H1 (cell line): Measurements from ENCODE around the gene CDYL. TPM values are rescaled to one million over a fixed set of nuclear protein-coding genes. Genes with fewer than 3 reads are reported as not detected.
"Not testable (repeated sequence)": the region's sequence is repeated elsewhere in the genome, so short reads cannot be mapped to it uniquely, and the experiment has no call there.

Source experiments
- CTCF ChIA-PET: fragments of 300-600 bp; sonication (Branson Sonifier 250); formaldehyde crosslinking; loops from one replicate; lab custom pipeline; 2021; ENCODE audit not compliant: partially characterized antibody; lab: Charles Lee
- POLR2A ChIA-PET: fragments of 300-600 bp; sonication (Branson Sonifier 250); formaldehyde crosslinking; loops from one replicate; lab custom pipeline; 2021; ENCODE audit warnings: inconsistent platforms; ENCODE audit not compliant: partially characterized antibody; lab: Charles Lee
- DNase-seq, 2 experiments: peaks; one replicate each; pipeline versions ENCODE4 v3.0.0 to v3.0.0-alpha.2; 2010 to 2022; ENCODE audit warnings: low spot score in 2 of 2, low read depth in 1 of 2, mixed read lengths in 1 of 2
- FAIRE-seq: peaks from 2 replicates; lab custom pipeline; 2011; peaks lifted over from hg19 to GRCh38; lab: Jason Lieb, UNC
- H2AFZ ChIP-seq: 2 replicates; pipeline ENCODE4 v1.8.1; 2012; ENCODE audit warnings: low read length, inconsistent platforms
- H2AK5ac ChIP-seq: 2 replicates; pipeline ENCODE4 v1.6.1; 2013; ENCODE audit warnings: low read depth, low read length
- H2BK120ac ChIP-seq: replicated peaks from 2 replicates; pipeline ENCODE3; 2013; ENCODE audit warnings: low read depth, low read length, inconsistent platforms
- H2BK12ac ChIP-seq: 2 replicates; pipeline ENCODE4 v1.6.1; 2013; ENCODE audit warnings: low read depth, low read length
- H2BK15ac ChIP-seq: 2 replicates; pipeline ENCODE4 v1.6.1; 2013; ENCODE audit warnings: low read length
- H2BK20ac ChIP-seq: 2 replicates; pipeline ENCODE4 v1.6.1; 2013; ENCODE audit warnings: low read length
- H2BK5ac ChIP-seq: 2 replicates; pipeline ENCODE4 v1.6.1; 2013; ENCODE audit warnings: low read depth, low read length
- H3K14ac ChIP-seq: 2 replicates; pipeline ENCODE4 v1.6.1; 2013; ENCODE audit warnings: inconsistent platforms; ENCODE audit not compliant: insufficient read length
- H3K18ac ChIP-seq: 2 replicates; pipeline ENCODE4 v1.6.1; 2013; ENCODE audit warnings: low read length; ENCODE audit errors: extremely low read depth
- H3K23ac ChIP-seq: 2 replicates; pipeline ENCODE4 v1.6.1; 2013; ENCODE audit warnings: inconsistent platforms; ENCODE audit not compliant: insufficient read length
- H3K23me2 ChIP-seq: 2 replicates; pipeline ENCODE4 v1.6.1; 2013; ENCODE audit warnings: low read depth, low read length
- H3K27ac ChIP-seq: 2 replicates; pipeline ENCODE4 v1.6.1; 2011; ENCODE audit warnings: low read depth, low read length, inconsistent platforms
- H3K27me3 ChIP-seq, 4 experiments: replicated peaks in 1 of 4; 1 replicate in 1 of 4; 2 replicates in 3 of 4; pipeline versions ENCODE4 v1.6.1 to v1.8.1; 2011 to 2013; ENCODE audit warnings: low read length in 3 of 4, mild to moderate bottlenecking in 3 of 4, inconsistent platforms in 2 of 4, mixed read lengths in 2 of 4, moderate library complexity in 1 of 4; ENCODE audit not compliant: control insufficient read depth in 3 of 4, insufficient read depth in 3 of 4; ENCODE audit errors: extremely low read depth in 1 of 4
- H3K36me3 ChIP-seq, 4 experiments: 2 replicates each; pipeline versions ENCODE4 v1.6.1 to v1.8.1; 2011 to 2013; ENCODE audit warnings: mild to moderate bottlenecking in 4 of 4, low read length in 3 of 4, moderate library complexity in 2 of 4, control low read depth in 1 of 4, inconsistent platforms in 1 of 4; ENCODE audit not compliant: insufficient read depth in 4 of 4, control insufficient read depth in 2 of 4
- H3K4ac ChIP-seq: replicated peaks from 2 replicates; pipeline ENCODE3; 2013; ENCODE audit warnings: low read length, low read depth, mixed read lengths, inconsistent platforms; ENCODE audit not compliant: insufficient read length
- H3K4me1 ChIP-seq, 4 experiments: replicated peaks in 1 of 4; 1 replicate in 1 of 4; 2 replicates in 3 of 4; pipeline versions ENCODE4 v1.6.1 to v1.8.1; 2011 to 2013; ENCODE audit warnings: low read length in 3 of 4, inconsistent platforms in 2 of 4, mixed read lengths in 1 of 4; ENCODE audit not compliant: insufficient read depth in 4 of 4, control insufficient read depth in 3 of 4
- H3K4me2 ChIP-seq, 2 experiments: 2 replicates each; pipeline versions ENCODE4 v1.6.1 to v1.8.1; 2011 to 2013; ENCODE audit warnings: low read depth in 2 of 2, low read length in 2 of 2, control low read depth in 1 of 2, inconsistent platforms in 1 of 2, mild to moderate bottlenecking in 1 of 2; ENCODE audit not compliant: insufficient read depth in 1 of 2
- H3K4me3 ChIP-seq, 4 experiments: fragments of 200-600, 300-600 bp in 1 of 4; sonication (generic), shearing (Covaris generic), sonication (Bioruptor Twin) in 1 of 4; 2 replicates each; pipeline versions ENCODE4 v1.5.1 to v1.8.1; 2011 to 2016; ENCODE audit warnings: low read length in 4 of 4, low read depth in 3 of 4, control low read depth in 2 of 4, inconsistent platforms in 2 of 4, mild to moderate bottlenecking in 2 of 4, mixed read lengths in 1 of 4, moderate library complexity in 1 of 4; ENCODE audit not compliant: insufficient read depth in 2 of 4; ENCODE audit errors: extremely low read depth in 1 of 4
- H3K56ac ChIP-seq: replicated peaks from 2 replicates; pipeline ENCODE3; 2013; ENCODE audit warnings: low read depth, mild to moderate bottlenecking, mixed read lengths, low read length, inconsistent platforms; ENCODE audit not compliant: insufficient read length
- H3K79me1 ChIP-seq: 2 replicates; pipeline ENCODE4 v1.6.1; 2013; ENCODE audit warnings: low read depth, low read length, control low read depth
- H3K79me2 ChIP-seq, 2 experiments: 2 replicates each; pipeline versions ENCODE4 v1.6.1 to v1.8.1; 2012 to 2013; ENCODE audit warnings: low read length in 2 of 2, mild to moderate bottlenecking in 2 of 2, inconsistent platforms in 1 of 2; ENCODE audit not compliant: insufficient read depth in 2 of 2, control insufficient read depth in 1 of 2
- H3K9ac ChIP-seq, 4 experiments: replicated peaks in 1 of 4; 1 replicate in 1 of 4; 2 replicates in 3 of 4; pipeline versions ENCODE4 v1.6.1 to v1.8.1; 2011 to 2013; ENCODE audit warnings: low read depth in 3 of 4, low read length in 3 of 4, control low read depth in 2 of 4, mild to moderate bottlenecking in 2 of 4, moderate library complexity in 2 of 4, inconsistent platforms in 1 of 4; ENCODE audit errors: extremely low read depth in 1 of 4
- H3K9me3 ChIP-seq, 2 experiments: 2 replicates each; pipeline versions ENCODE4 v1.6.1 to v1.8.1; 2012 to 2013; ENCODE audit warnings: mild to moderate bottlenecking in 2 of 2, moderate library complexity in 2 of 2, control low read depth in 1 of 2, inconsistent platforms in 1 of 2, low read depth in 1 of 2, low read length in 1 of 2, mixed read lengths in 1 of 2; ENCODE audit not compliant: insufficient read depth in 2 of 2
- H4K20me1 ChIP-seq, 2 experiments: replicated peaks in 1 of 2; 2 replicates each; pipeline versions ENCODE3 to v1.8.1; 2011 to 2013; ENCODE audit warnings: inconsistent platforms in 2 of 2, low read length in 2 of 2, mild to moderate bottlenecking in 1 of 2; ENCODE audit not compliant: insufficient read depth in 2 of 2, control insufficient read depth in 1 of 2
- H4K5ac ChIP-seq: 2 replicates; pipeline ENCODE4 v1.6.1; 2013; ENCODE audit warnings: low read length, low read depth, mixed read lengths, inconsistent platforms; ENCODE audit not compliant: insufficient read length
- H4K8ac ChIP-seq: 2 replicates; pipeline ENCODE4 v1.8.0; 2013; ENCODE audit warnings: mild to moderate bottlenecking, moderate library complexity, low read length, inconsistent platforms; ENCODE audit not compliant: insufficient read depth; ENCODE audit errors: extremely low read depth
- H4K91ac ChIP-seq: replicated peaks from 2 replicates; pipeline ENCODE3; 2013; ENCODE audit warnings: low read length, mixed read lengths, inconsistent platforms; ENCODE audit not compliant: insufficient read length
- WGBS, 2 experiments: shearing (Covaris generic) in 1 of 2; methylation state at CpG; one replicate each; pipeline versions ENCODE4 v1.1.6 to v1.1.7; 2013 to 2015; ENCODE audit warnings: low lambda C conversion rate in 2 of 2, mixed read lengths in 2 of 2, inconsistent platforms in 1 of 2, low coverage in 1 of 2, missing lambda C conversion rate in 1 of 2; ENCODE audit not compliant: insufficient replicate concordance in 2 of 2, insufficient coverage in 1 of 2, insufficient read length in 1 of 2; ENCODE audit errors: extremely low coverage in 1 of 2, missing lambda C conversion rate in 1 of 2; 5-methylcytosine and 5-hydroxymethylcytosine counted together
- polyA plus RNA-seq, 7 experiments: library from polyadenylated mRNA; depleted of rRNA in 3 of 7; stranded (reverse) in 5 of 7; unstranded in 2 of 7; fragments of >200 nt in 5 of 7; fragments of 200-250 nt in 2 of 7; gene quantifications; 1 replicate in 5 of 7; 2 replicates in 1 of 7; 4 replicates in 1 of 7; pipeline versions ENCODE4 v1.2.1 to v1.2.3, GENCODE V29; 2011 to 2013; ENCODE audit warnings: missing spikeins in 2 of 7, mixed read lengths in 2 of 7
- total RNA-seq: library from RNA; stranded (reverse); fragmentation: NEBNext Ultra II Directional; extraction: Animal tissue kit (Norgen Biotek cat#: 25700); gene quantifications from 2 replicates; pipeline ENCODE4 v1.2.1, GENCODE V29; 2021
- TF ChIP-seq, protein P1 (sequence below): IDR thresholded peaks from 2 replicates; pipeline ENCODE4 v1.6.1; 2012; ENCODE audit warnings: inconsistent platforms

The CDYL gene
- total and polyA plus RNA-seq, 2 of the 8 experiments (the other 6 are each of a cell fraction or from before 2014, with no cell fraction given), result 56.4 to 119 TPM

DNA sequence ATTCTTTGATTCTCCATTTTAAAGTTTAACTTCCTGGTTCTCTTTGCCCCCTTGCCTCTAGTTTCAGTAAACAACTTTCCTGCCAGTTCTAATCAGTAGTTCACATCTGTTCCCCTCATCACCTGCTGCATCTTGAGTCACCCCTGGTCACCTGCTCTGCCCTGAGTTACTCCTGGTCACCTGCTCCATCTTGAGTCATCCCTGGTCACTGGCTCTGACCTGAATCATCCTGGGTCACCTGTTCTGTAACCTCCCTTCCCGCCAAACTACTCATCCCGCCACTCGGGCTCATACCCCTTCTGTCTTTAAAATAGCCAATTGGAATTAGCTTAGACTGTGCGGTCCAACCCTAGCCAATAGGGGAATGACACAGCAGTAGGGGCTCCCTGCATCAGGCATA, 88.8 kb downstream of the CDYL start:
- H2AFZ ChIP-seq, H2BK12ac ChIP-seq, H3K4me3 ChIP-seq, H2BK120ac ChIP-seq, H2BK15ac ChIP-seq, DNase-seq, H4K5ac ChIP-seq, H4K91ac ChIP-seq, H3K27me3 ChIP-seq, H3K56ac ChIP-seq, H3K36me3 ChIP-seq, H3K18ac ChIP-seq, H2AK5ac ChIP-seq, POLR2A ChIA-PET, FAIRE-seq, H2BK5ac ChIP-seq, H4K8ac ChIP-seq, H3K23me2 ChIP-seq, H3K4ac ChIP-seq, H3K4me1 ChIP-seq, H3K9ac ChIP-seq, H3K9me3 ChIP-seq, H3K79me1 ChIP-seq, H3K23ac ChIP-seq, H2BK20ac ChIP-seq, H3K4me2 ChIP-seq, H3K14ac ChIP-seq, H3K27ac ChIP-seq: not testable (repeated sequence)
- Histone ChIP-seq H3K79me2 (peaks cover 3 to 97% of the 10 kb centered on the region in 2 experiments; a peak in 3 of 4 replicates), H4K20me1 (peaks cover 14 to 27% of the 10 kb centered on the region in 2 experiments)
- CTCF ChIA-PET, result interaction anchor here (1.8 kb wide), 1 partner anchor 21 kb away, joined by 4 read pairs; no protein-coding TSS in a partner anchor
- TF ChIP-seq, protein P1, sequence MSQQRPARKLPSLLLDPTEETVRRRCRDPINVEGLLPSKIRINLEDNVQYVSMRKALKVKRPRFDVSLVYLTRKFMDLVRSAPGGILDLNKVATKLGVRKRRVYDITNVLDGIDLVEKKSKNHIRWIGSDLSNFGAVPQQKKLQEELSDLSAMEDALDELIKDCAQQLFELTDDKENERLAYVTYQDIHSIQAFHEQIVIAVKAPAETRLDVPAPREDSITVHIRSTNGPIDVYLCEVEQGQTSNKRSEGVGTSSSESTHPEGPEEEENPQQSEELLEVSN, result 0 out of 2 replicates have a peak, but pooled peaks have one; percentile 21
- WGBS, 2 experiments, result 94% methylated on average over 4 of the region's 4 CpGs; no CpG with 5 or more reads in 1 of the 2 experiments
